Activated naive CD4-positive, alpha-beta T cell treated with anti-CD3 and anti-CD28 coated beads, Interleukin-2, amount 10 ng/mL, durations not matched to agents 7 days and 5 days (primary cell): ENCODE data around the gene SARDH.

Source experiments
- CTCF ChIA-PET: fragments of 350-600 bp; sonication (Branson Sonifier 250); formaldehyde crosslinking; loops from one replicate; lab custom pipeline; 2021; ENCODE audit warnings: antibody characterized with exemption; lab: Charles Lee
- DNase-seq: peaks from one replicate; pipeline ENCODE4 v3.0.0-alpha.2; 2020
- H3K27ac Mint-ChIP-seq: one replicate; pipeline ENCODE4 v1.8.0; 2021; ENCODE audit warnings: mild to moderate bottlenecking, moderate library complexity, mixed read lengths
- H3K27me3 Mint-ChIP-seq: one replicate; pipeline ENCODE4 v1.8.0; 2021; ENCODE audit warnings: mild to moderate bottlenecking, mixed read lengths
- H3K36me3 Mint-ChIP-seq: one replicate; pipeline ENCODE4 v1.8.0; 2021; ENCODE audit warnings: mixed read lengths
- H3K4me1 Mint-ChIP-seq: one replicate; pipeline ENCODE4 v1.8.0; 2021; ENCODE audit warnings: mixed read lengths
- H3K4me3 Mint-ChIP-seq: one replicate; pipeline ENCODE4 v1.8.0; 2021; ENCODE audit warnings: mild to moderate bottlenecking, moderate library complexity, mixed read lengths
- H3K9me3 Mint-ChIP-seq: one replicate; pipeline ENCODE4 v1.8.0; 2021; ENCODE audit warnings: mixed read lengths

Gene SARDH

GRCh38 chr9:133779516-133780403 is 41.6 kb upstream of the SARDH start:
- no peak overlapping the region for H3K27ac Mint-ChIP-seq
- no peaks in the 10 kb centered on the region for H3K36me3 Mint-ChIP-seq
- no peaks in the 10 kb centered on the region for H3K27me3 Mint-ChIP-seq

GRCh38 chr9:133779081-133779480 is 40.9 kb upstream of the SARDH start:
- Mint-ChIP-seq H3K4me3 (no peak overlapping the region), H3K4me1 (no peaks in the 10 kb centered on the region), H3K36me3 (peaks cover 5% of the 10 kb centered on the region), H3K9me3 (peaks cover 8% of the 10 kb centered on the region), H3K27me3 (no peaks in the 10 kb centered on the region), H3K27ac (no peak overlapping the region)
- CTCF ChIA-PET, result no interaction called here
- DNase-seq, result no peak

More at GRCh38 chr9:133779516-133780403, 41.6 kb upstream of the SARDH start:
- Mint-ChIP-seq H3K9me3 (peaks cover 5% of the 10 kb centered on the region), H3K4me1 (peaks cover 2% of the 10 kb centered on the region), H3K4me3 (no peak overlapping the region)
- DNase-seq, result no peak
- CTCF ChIA-PET, result interaction anchor here (1.0 to 3.7 kb wide), 2 partner anchors 10 to 214 kb away, joined by 3 to 107 read pairs; no protein-coding TSS in a partner anchor

DNA sequence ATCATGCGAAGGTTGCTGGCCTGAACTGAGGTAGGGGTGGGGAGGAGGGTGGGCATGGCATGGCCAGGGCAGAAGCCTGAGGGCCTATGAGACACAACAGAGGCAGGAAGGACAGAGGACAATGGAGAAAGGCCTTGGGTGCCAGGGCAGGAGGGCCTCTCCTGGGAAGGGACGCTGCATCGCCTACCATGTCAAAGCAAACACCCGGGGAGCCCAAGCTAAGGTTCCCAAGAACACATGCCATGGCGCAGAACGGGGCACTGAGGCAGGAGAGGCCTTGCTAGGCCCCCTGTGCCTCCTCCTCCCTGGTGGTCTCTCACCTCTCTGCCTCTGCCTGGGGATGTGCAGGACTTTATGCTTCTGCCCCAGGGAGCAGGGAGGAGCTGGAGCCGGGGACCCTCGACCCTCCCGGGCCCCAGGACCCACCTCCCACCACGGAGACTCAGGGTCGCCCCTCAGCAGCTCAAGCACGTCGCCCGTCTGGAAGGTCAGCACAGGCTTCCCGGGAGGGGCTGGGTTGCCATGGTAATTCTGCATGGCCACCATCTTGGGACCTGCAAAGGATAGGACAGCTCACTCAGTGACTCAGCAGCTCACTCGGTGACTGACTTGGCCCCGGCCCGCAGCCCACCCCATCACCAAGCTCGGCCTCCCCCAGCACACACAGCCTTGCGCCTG is 40.3 kb upstream of the SARDH start:
- Mint-ChIP-seq H3K27me3 (no peaks in the 10 kb centered on the region), H3K9me3 (peaks cover 13% of the 10 kb centered on the region), H3K27ac (no peak overlapping the region), H3K4me3 (no peak overlapping the region), H3K36me3 (peaks cover 5% of the 10 kb centered on the region), H3K4me1 (no peaks in the 10 kb centered on the region)
- CTCF ChIA-PET, result no interaction called here
- DNase-seq, result no peak

DNA sequence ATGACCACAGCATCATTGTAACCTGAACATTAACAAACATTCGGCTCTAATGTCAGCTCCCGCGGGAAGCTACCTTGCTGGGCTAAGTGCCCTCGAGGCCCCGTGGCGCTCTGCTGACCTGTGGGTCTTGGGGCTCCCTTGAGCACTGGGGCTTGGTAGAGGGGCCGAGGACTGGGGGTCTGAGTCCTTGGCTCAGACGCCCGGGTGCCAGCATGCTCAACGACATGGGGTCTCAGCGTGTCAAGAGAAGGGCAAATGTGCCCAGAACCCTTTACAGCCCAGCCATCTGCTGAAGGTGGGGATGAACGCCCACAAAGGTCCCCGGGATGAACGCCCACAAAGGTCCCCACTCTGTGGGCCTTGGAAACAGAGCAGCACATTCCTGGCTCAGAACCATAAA is 39.7 kb upstream of the SARDH start:
- Mint-ChIP-seq H3K9me3 (peaks cover 14% of the 10 kb centered on the region), H3K27ac (no peak overlapping the region), H3K4me1 (no peaks in the 10 kb centered on the region), H3K4me3 (no peak overlapping the region), H3K27me3 (no peaks in the 10 kb centered on the region), H3K36me3 (peaks cover 5% of the 10 kb centered on the region)
- DNase-seq, result no peak
- CTCF ChIA-PET, result interaction anchor here (1.3 kb wide), 1 partner anchor 35 kb away, joined by 3 read pairs; no protein-coding TSS in a partner anchor

DNA sequence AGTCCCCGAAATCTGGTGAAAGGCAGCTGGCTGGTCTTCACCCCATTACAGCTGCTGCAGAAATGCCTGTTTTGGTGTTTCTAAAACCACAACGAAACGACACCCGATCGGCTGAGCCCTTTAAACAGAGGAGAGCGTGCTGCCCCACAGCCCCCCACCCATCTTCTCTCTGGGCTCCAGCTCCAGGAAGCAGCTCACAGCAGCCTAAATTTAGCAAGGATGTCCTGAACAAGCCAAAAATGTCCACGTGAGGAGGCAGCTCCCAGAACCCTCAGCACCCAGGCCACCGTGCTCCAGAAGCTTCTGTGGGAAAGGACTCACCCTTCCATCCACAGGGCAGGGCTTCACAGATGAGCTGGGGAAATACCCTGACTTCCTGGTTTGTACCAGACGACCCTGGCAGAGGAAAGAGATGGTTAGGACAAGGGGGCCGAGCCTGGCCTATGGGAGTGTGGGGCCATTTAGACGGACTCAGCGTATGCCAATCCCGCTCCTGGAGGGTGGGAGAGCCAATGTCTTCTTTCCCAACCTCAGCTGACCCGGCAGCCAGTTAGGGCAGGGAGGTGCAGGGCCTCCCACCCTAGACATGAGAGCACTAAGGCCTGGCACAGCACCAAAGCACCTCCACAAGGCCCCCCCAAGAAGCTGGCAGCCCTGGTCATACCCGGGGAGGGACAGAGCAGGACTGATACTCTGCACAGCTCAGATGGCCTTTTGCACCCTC is 39.1 kb upstream of the SARDH start:
- CTCF ChIA-PET, result interaction anchor here (1.3 kb wide), 1 partner anchor 34 kb away, joined by 3 read pairs; no protein-coding TSS in a partner anchor
- H3K4me3 Mint-ChIP-seq, result no peak overlapping the region
- peaks cover 5% of the 10 kb centered on the region for H3K36me3 Mint-ChIP-seq
- H3K27me3 Mint-ChIP-seq, result no peaks in the 10 kb centered on the region
- H3K9me3 Mint-ChIP-seq, result peaks cover 14% of the 10 kb centered on the region
- DNase-seq, result no peak
- no peaks in the 10 kb centered on the region for H3K4me1 Mint-ChIP-seq
- H3K27ac Mint-ChIP-seq, result no peak overlapping the region

DNA sequence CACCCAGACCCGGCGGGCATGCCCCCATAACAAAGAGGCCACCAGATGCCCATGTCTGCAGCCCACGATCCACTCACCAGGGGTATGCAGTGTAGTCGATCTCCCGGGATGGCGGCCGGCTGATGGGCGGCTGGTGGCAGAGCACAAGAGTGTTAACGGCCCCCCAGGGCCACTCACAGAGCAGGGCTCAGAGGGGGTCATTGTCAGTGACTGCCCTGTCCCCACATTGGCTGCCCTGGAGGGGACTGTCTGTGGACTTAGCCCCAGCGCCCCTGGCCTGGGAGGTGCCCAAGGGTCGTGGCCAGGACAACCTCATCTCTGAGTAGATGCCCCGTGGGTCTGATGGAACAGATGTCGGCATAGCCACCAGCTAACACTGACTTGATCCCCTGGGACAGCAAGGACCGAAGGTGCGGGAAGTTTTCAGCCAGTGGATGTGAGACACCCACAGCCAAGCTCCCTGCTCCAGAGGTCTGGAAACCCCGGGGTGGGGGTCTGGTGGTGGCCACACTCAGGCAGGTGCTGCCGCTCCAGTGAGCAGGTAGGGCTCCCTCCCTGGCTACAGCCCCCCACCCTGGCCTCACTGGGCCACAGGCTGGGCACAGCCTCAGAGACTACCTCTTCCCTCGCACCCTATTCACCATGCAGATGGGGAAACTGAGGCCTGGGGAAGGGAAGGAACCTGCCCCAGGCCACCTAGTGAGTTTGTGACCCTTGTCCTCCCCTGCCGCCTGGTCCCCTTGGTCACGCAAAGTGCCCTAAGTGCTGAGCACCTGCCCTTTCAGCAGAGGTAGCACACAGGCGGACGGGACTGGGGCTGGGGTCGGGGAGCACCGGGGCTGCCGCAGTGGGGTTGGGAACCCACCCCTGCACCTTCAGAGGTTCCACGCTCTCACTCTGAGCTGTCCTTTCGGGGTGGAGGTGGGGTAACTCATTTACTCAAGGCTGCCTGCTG is 38.1 kb upstream of the SARDH start:
- no peaks in the 10 kb centered on the region for H3K4me1 Mint-ChIP-seq
- CTCF ChIA-PET, result interaction anchor here (1.3 kb wide), 1 partner anchor 33 kb away, joined by 3 read pairs; no protein-coding TSS in a partner anchor
- H3K27me3 Mint-ChIP-seq, result no peaks in the 10 kb centered on the region
- no peak overlapping the region for H3K4me3 Mint-ChIP-seq
- DNase-seq, result no peak
- H3K36me3 Mint-ChIP-seq, result peaks cover 5% of the 10 kb centered on the region
- no peak overlapping the region for H3K27ac Mint-ChIP-seq
- H3K9me3 Mint-ChIP-seq, result peaks cover 14% of the 10 kb centered on the region

- Mint-ChIP-seq H3K27ac (no peak overlapping the region), H3K27me3 (no peaks in the 10 kb centered on the region), H3K4me3 (no peak overlapping the region)
These were observed 37.1 kb upstream of the SARDH start for GRCh38 chr9:133775291-133775690.

GRCh38 chr9:133774799-133775198 is 36.6 kb upstream of the SARDH start:
- H3K27ac Mint-ChIP-seq, result no peak overlapping the region
- H3K4me3 Mint-ChIP-seq, result no peak overlapping the region
- DNase-seq, result no peak
- CTCF ChIA-PET, result no interaction called here
- peaks cover 14% of the 10 kb centered on the region for H3K9me3 Mint-ChIP-seq
- no peaks in the 10 kb centered on the region for H3K4me1 Mint-ChIP-seq
- peaks cover 5% of the 10 kb centered on the region for H3K36me3 Mint-ChIP-seq
- H3K27me3 Mint-ChIP-seq, result no peaks in the 10 kb centered on the region

More at GRCh38 chr9:133775291-133775690, 37.1 kb upstream of the SARDH start:
- DNase-seq, result no peak
- CTCF ChIA-PET, result no interaction called here
- H3K36me3 Mint-ChIP-seq, result peaks cover 5% of the 10 kb centered on the region
- H3K9me3 Mint-ChIP-seq, result peaks cover 14% of the 10 kb centered on the region
- H3K4me1 Mint-ChIP-seq, result no peaks in the 10 kb centered on the region

GRCh38 chr9:133773889-133774655 is 35.9 kb upstream of the SARDH start:
- CTCF ChIA-PET, result no interaction called here
- H3K9me3 Mint-ChIP-seq, result peaks cover 14% of the 10 kb centered on the region
- peaks cover 5% of the 10 kb centered on the region for H3K36me3 Mint-ChIP-seq
- H3K27me3 Mint-ChIP-seq, result no peaks in the 10 kb centered on the region
- H3K4me3 Mint-ChIP-seq, result no peak overlapping the region
- no peak overlapping the region for H3K27ac Mint-ChIP-seq
- no peak for DNase-seq
- no peaks in the 10 kb centered on the region for H3K4me1 Mint-ChIP-seq

GRCh38 chr9:133772581-133772980 is 34.4 kb upstream of the SARDH start:
- peaks cover 14% of the 10 kb centered on the region for H3K9me3 Mint-ChIP-seq
- CTCF ChIA-PET, result no interaction called here
- H3K4me3 Mint-ChIP-seq, result no peak overlapping the region
- no peak overlapping the region for H3K27ac Mint-ChIP-seq
- peak; percentile 11 for DNase-seq
- H3K4me1 Mint-ChIP-seq, result no peaks in the 10 kb centered on the region
- H3K27me3 Mint-ChIP-seq, result no peaks in the 10 kb centered on the region
- H3K36me3 Mint-ChIP-seq, result peaks cover 5% of the 10 kb centered on the region

GRCh38 chr9:133771486-133772482 is 33.6 kb upstream of the SARDH start:
- Mint-ChIP-seq H3K4me1 (no peaks in the 10 kb centered on the region), H3K9me3 (peaks cover 14% of the 10 kb centered on the region), H3K27ac (no peak overlapping the region), H3K4me3 (no peak overlapping the region), H3K36me3 (peaks cover 5% of the 10 kb centered on the region), H3K27me3 (no peaks in the 10 kb centered on the region)
- peak; percentile 16 for DNase-seq
- CTCF ChIA-PET, result no interaction called here
